Activated naive CD8-positive, alpha-beta T cell (primary cell): Measurements from ENCODE around the gene COPA.

Experiments
- H3K27ac Mint-ChIP-seq: one replicate; pipeline ENCODE4 v1.8.0; 2021; ENCODE audit warnings: mixed read lengths
- H3K27me3 Mint-ChIP-seq: one replicate; pipeline ENCODE4 v1.8.0; 2021; ENCODE audit warnings: mixed read lengths
- H3K36me3 Mint-ChIP-seq: one replicate; pipeline ENCODE4 v1.8.0; 2021; ENCODE audit warnings: mixed read lengths
- H3K4me1 Mint-ChIP-seq: one replicate; pipeline ENCODE4 v1.8.0; 2021; ENCODE audit warnings: low read depth, mixed read lengths
- H3K4me3 Mint-ChIP-seq: one replicate; pipeline ENCODE4 v1.8.0; 2021; ENCODE audit warnings: mild to moderate bottlenecking, mixed read lengths
- H3K9me3 Mint-ChIP-seq: one replicate; pipeline ENCODE4 v1.8.0; 2021; ENCODE audit warnings: low read depth, mixed read lengths

The COPA gene

GRCh38 chr1:160367516-160367900, 24.5 kb upstream of the COPA start:
- Mint-ChIP-seq H3K27ac (no peak overlapping the region), H3K4me1 (no peaks in the 10 kb centered on the region), H3K9me3 (no peaks in the 10 kb centered on the region), H3K36me3 (no peaks in the 10 kb centered on the region), H3K27me3 (no peaks in the 10 kb centered on the region), H3K4me3 (no peak overlapping the region)

- Mint-ChIP-seq H3K4me1 (no peaks in the 10 kb centered on the region), H3K9me3 (no peaks in the 10 kb centered on the region), H3K27ac (no peak within 1 kb of the TSS), H3K4me3 (no peak within 1 kb of the TSS), H3K36me3 (no peaks in the 10 kb centered on the region), H3K27me3 (no peaks in the 10 kb centered on the region)
Observed at GRCh38 chr1:160366731-160367515, 23.9 kb upstream of the COPA start, which contains the start of gene NHLH1. NHLH1 (plus strand) TSS chr1:160367071; CDS start chr1:160370732, 3,661 bp downstream.

GRCh38 chr1:160365325-160365724, 22.3 kb upstream of the COPA start:
- H3K27ac Mint-ChIP-seq, result no peak overlapping the region
- H3K9me3 Mint-ChIP-seq, result no peaks in the 10 kb centered on the region
- H3K4me1 Mint-ChIP-seq, result no peaks in the 10 kb centered on the region
- H3K27me3 Mint-ChIP-seq, result no peaks in the 10 kb centered on the region
- peaks cover 6% of the 10 kb centered on the region for H3K36me3 Mint-ChIP-seq
- no peak overlapping the region for H3K4me3 Mint-ChIP-seq

GRCh38 chr1:160363951-160364735, 21.1 kb upstream of the COPA start:
- Mint-ChIP-seq H3K36me3 (peaks cover 6% of the 10 kb centered on the region), H3K27me3 (no peaks in the 10 kb centered on the region), H3K27ac (no peak overlapping the region), H3K4me1 (no peaks in the 10 kb centered on the region), H3K4me3 (no peak overlapping the region), H3K9me3 (no peaks in the 10 kb centered on the region)

GRCh38 chr1:160363010-160363409, 20.0 kb upstream of the COPA start:
- Mint-ChIP-seq H3K4me1 (no peaks in the 10 kb centered on the region), H3K27ac (no peak overlapping the region), H3K36me3 (peaks cover 9% of the 10 kb centered on the region), H3K4me3 (no peak overlapping the region), H3K9me3 (no peaks in the 10 kb centered on the region), H3K27me3 (no peaks in the 10 kb centered on the region)

GRCh38 chr1:160362168-160362957, 19.3 kb upstream of the COPA start:
- Mint-ChIP-seq H3K27me3 (no peaks in the 10 kb centered on the region), H3K36me3 (peaks cover 13% of the 10 kb centered on the region), H3K27ac (no peak overlapping the region)

GRCh38 chr1:160361814-160362167, 18.7 kb upstream of the COPA start:
- H3K27me3 Mint-ChIP-seq, result no peaks in the 10 kb centered on the region
- H3K9me3 Mint-ChIP-seq, result no peaks in the 10 kb centered on the region
- peaks cover 13% of the 10 kb centered on the region for H3K36me3 Mint-ChIP-seq
- H3K4me3 Mint-ChIP-seq, result no peak overlapping the region
- no peak overlapping the region for H3K27ac Mint-ChIP-seq
- no peaks in the 10 kb centered on the region for H3K4me1 Mint-ChIP-seq

More at GRCh38 chr1:160362168-160362957, 19.3 kb upstream of the COPA start:
- no peak overlapping the region for H3K4me3 Mint-ChIP-seq
- no peaks in the 10 kb centered on the region for H3K4me1 Mint-ChIP-seq
- H3K9me3 Mint-ChIP-seq, result no peaks in the 10 kb centered on the region

GRCh38 chr1:160361199-160361598, 18.1 kb upstream of the COPA start:
- H3K27me3 Mint-ChIP-seq, result no peaks in the 10 kb centered on the region
- peaks cover 15% of the 10 kb centered on the region for H3K36me3 Mint-ChIP-seq
- no peaks in the 10 kb centered on the region for H3K9me3 Mint-ChIP-seq
- H3K4me3 Mint-ChIP-seq, result no peak overlapping the region
- no peaks in the 10 kb centered on the region for H3K4me1 Mint-ChIP-seq
- H3K27ac Mint-ChIP-seq, result no peak overlapping the region

GRCh38 chr1:160360227-160360695, 17.2 kb upstream of the COPA start:
- H3K9me3 Mint-ChIP-seq, result no peaks in the 10 kb centered on the region
- H3K4me1 Mint-ChIP-seq, result no peaks in the 10 kb centered on the region

GRCh38 chr1:160359559-160360226, 16.6 kb upstream of the COPA start:
- Mint-ChIP-seq H3K36me3 (peaks cover 17% of the 10 kb centered on the region), H3K27me3 (no peaks in the 10 kb centered on the region), H3K27ac (no peak overlapping the region), H3K9me3 (no peaks in the 10 kb centered on the region), H3K4me1 (no peaks in the 10 kb centered on the region), H3K4me3 (no peak overlapping the region)

More at GRCh38 chr1:160360227-160360695, 17.2 kb upstream of the COPA start:
- Mint-ChIP-seq H3K27ac (no peak overlapping the region), H3K4me3 (no peak overlapping the region), H3K36me3 (peaks cover 16% of the 10 kb centered on the region), H3K27me3 (no peaks in the 10 kb centered on the region)

GRCh38 chr1:160358073-160358472, 15.0 kb upstream of the COPA start:
- Mint-ChIP-seq H3K36me3 (peaks cover 22% of the 10 kb centered on the region), H3K4me3 (no peak overlapping the region), H3K4me1 (no peaks in the 10 kb centered on the region), H3K27me3 (no peaks in the 10 kb centered on the region), H3K27ac (no peak overlapping the region), H3K9me3 (no peaks in the 10 kb centered on the region)

GRCh38 chr1:160357286-160358002, 14.4 kb upstream of the COPA start:
- H3K27me3 Mint-ChIP-seq, result no peaks in the 10 kb centered on the region

GRCh38 chr1:160354388-160354985, 11.4 kb upstream of the COPA start:
- Mint-ChIP-seq H3K4me1 (peaks cover 1% of the 10 kb centered on the region), H3K9me3 (no peaks in the 10 kb centered on the region), H3K27ac (no peak overlapping the region), H3K27me3 (no peaks in the 10 kb centered on the region), H3K36me3 (peaks cover 25% of the 10 kb centered on the region), H3K4me3 (no peak overlapping the region)

More at GRCh38 chr1:160357286-160358002, 14.4 kb upstream of the COPA start:
- no peak overlapping the region for H3K4me3 Mint-ChIP-seq
- peaks cover 1% of the 10 kb centered on the region for H3K4me1 Mint-ChIP-seq
- H3K9me3 Mint-ChIP-seq, result no peaks in the 10 kb centered on the region
- H3K27ac Mint-ChIP-seq, result peak overlapping the region; percentile 5
- H3K36me3 Mint-ChIP-seq, result peaks cover 22% of the 10 kb centered on the region
